Stimulated activated CD4-positive, alpha-beta T cell treated with anti-CD3 and anti-CD28 coated beads, Interleukin-15, amount 100 ng/mL, for 24 hours (primary cell): ENCODE data around the gene BCL7C.
A peak's percentile ranks its signal among the peaks of the same experiment; 100 is the strongest.
"Not testable (repeated sequence)": the region's sequence is repeated elsewhere in the genome, so short reads cannot be mapped to it uniquely, and the experiment has no call there.

Experiments used
- DNase-seq: peaks from one replicate; pipeline ENCODE4 v3.0.0-alpha.2; 2020

Gene BCL7C

GRCh38 chr16:30893744-30894539 is at the start of gene BCL7C:
BCL7C (minus strand) TSS chr16:30894077; CDS start chr16:30893944, 133 bp downstream.
- peak; percentile 94 for DNase-seq

GRCh38 chr16:30942426-30942806 is 48.5 kb upstream of the BCL7C start:
- no peak for DNase-seq

- DNase-seq: peak; percentile 78
These were observed 47.9 kb upstream of the BCL7C start for GRCh38 chr16:30941600-30942425.

- DNase-seq: not testable (repeated sequence)
These were observed 45.7 kb upstream of the BCL7C start for GRCh38 chr16:30939571-30939970.

GRCh38 chr16:30937692-30938091 is 43.8 kb upstream of the BCL7C start:
- no peak for DNase-seq

GRCh38 chr16:30934827-30935557 is 41.1 kb upstream of the BCL7C start:
- DNase-seq: peak; percentile 46

GRCh38 chr16:30931068-30931650 is 37.3 kb upstream of the BCL7C start:
- no peak for DNase-seq

GRCh38 chr16:30930160-30930571 is 36.3 kb upstream of the BCL7C start:
- no peak for DNase-seq

GRCh38 chr16:30929167-30929566 is 35.3 kb upstream of the BCL7C start:
- no peak for DNase-seq

GRCh38 chr16:30928390-30928789 is 34.5 kb upstream of the BCL7C start:
- DNase-seq: no peak

- DNase-seq: peak; percentile 61
These were observed 34.0 kb upstream of the BCL7C start for GRCh38 chr16:30927789-30928378.

- DNase-seq: no peak
These were observed 33.3 kb upstream of the BCL7C start for GRCh38 chr16:30926937-30927788.

- no peak for DNase-seq
These were observed 32.3 kb upstream of the BCL7C start for GRCh38 chr16:30925995-30926811.

- no peak for DNase-seq
These were observed 31.7 kb upstream of the BCL7C start for GRCh38 chr16:30925632-30925987.

GRCh38 chr16:30924913-30925631 is 31.2 kb upstream of the BCL7C start:
- DNase-seq: no peak

GRCh38 chr16:30924076-30924912 is 30.4 kb upstream of the BCL7C start:
- no peak for DNase-seq

- DNase-seq: no peak
These were observed 29.7 kb upstream of the BCL7C start, which contains the start of gene FBXL19 for GRCh38 chr16:30923554-30924075. FBXL19 (plus strand) TSS chr16:30923572; CDS start chr16:30925755, 2,183 bp downstream.

GRCh38 chr16:30922960-30923535 is 29.2 kb upstream of the BCL7C start:
- DNase-seq: peak; percentile 98
